Smooth muscle cell of trachea (primary cell): Measurements from ENCODE around the gene OSER1. TPM values are rescaled to one million over a fixed set of nuclear protein-coding genes. Genes with fewer than 3 reads are reported as not detected.

Experiments
- total RNA-seq: library from RNA; depleted of rRNA; stranded (reverse); fragments of >200 nt; gene quantifications from 2 replicates; pipeline ENCODE4 v1.2.1, GENCODE V29; 2014

The OSER1 gene
- 54.1 and 61.2 TPM in 2 replicates for total RNA-seq

GRCh38 chr20:44210406-44211176 is at the start of gene OSER1:
OSER1 (minus strand) TSS chr20:44210771; CDS start chr20:44206957, 3,814 bp downstream.

GRCh38 chr20:44247131-44247571 is 36.6 kb upstream of the OSER1 start, which contains the start of gene GDAP1L1:
GDAP1L1 (plus strand) TSS chr20:44247308; CDS start chr20:44247335, 27 bp downstream.

GRCh38 chr20:44187054-44187771 is 23.4 kb downstream of the OSER1 start, which contains the start of gene JPH2:
JPH2 (minus strand) TSS chr20:44187188; CDS start chr20:44186705, 483 bp downstream.

Other genes starting within 250 kb of the OSER1 start
- gene JPH2, start 23.6 kb downstream of the OSER1 start, total RNA-seq: under 0.01 and 0.50 TPM in 2 replicates
- gene GDAP1L1, start 36.5 kb upstream of the OSER1 start, total RNA-seq: not detected in 2 replicates
- 6.0 and 9.6 TPM in 2 replicates for gene FITM2, start 100.4 kb upstream of the OSER1 start, total RNA-seq
- gene R3HDML, start 126.3 kb upstream of the OSER1 start, total RNA-seq: not detected in 2 replicates
- gene HNF4A, start 144.9 kb upstream of the OSER1 start, total RNA-seq: not detected in 2 replicates